B cell (primary cell): ENCODE results near the gene PTPRN2.

Experiments used
- CTCF ChIP-seq: fragments of 200-600 bp; IDR thresholded peaks from one replicate; pipeline ENCODE4 v1.8.0; 2022; ENCODE audit warnings: antibody characterized with exemption, mild to moderate bottlenecking
- EZH2 ChIP-seq: IDR thresholded peaks from 2 replicates; pipeline ENCODE4 v1.6.1; 2012; ENCODE audit warnings: borderline replicate concordance, low read depth, mild to moderate bottlenecking, moderate library complexity, low read length; ENCODE audit not compliant: insufficient read depth, poor library complexity, severe bottlenecking

GRCh38 chr7:157703534-157704195 lies 884.0 kb downstream of the PTPRN2 start:
- TF ChIP-seq CTCF (no peak), EZH2 (no peak)
